ENCODE results near the gene FANCE.

- TF ChIP-seq, protein P1, sequence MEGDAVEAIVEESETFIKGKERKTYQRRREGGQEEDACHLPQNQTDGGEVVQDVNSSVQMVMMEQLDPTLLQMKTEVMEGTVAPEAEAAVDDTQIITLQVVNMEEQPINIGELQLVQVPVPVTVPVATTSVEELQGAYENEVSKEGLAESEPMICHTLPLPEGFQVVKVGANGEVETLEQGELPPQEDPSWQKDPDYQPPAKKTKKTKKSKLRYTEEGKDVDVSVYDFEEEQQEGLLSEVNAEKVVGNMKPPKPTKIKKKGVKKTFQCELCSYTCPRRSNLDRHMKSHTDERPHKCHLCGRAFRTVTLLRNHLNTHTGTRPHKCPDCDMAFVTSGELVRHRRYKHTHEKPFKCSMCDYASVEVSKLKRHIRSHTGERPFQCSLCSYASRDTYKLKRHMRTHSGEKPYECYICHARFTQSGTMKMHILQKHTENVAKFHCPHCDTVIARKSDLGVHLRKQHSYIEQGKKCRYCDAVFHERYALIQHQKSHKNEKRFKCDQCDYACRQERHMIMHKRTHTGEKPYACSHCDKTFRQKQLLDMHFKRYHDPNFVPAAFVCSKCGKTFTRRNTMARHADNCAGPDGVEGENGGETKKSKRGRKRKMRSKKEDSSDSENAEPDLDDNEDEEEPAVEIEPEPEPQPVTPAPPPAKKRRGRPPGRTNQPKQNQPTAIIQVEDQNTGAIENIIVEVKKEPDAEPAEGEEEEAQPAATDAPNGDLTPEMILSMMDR (IDR thresholded peaks at IDR 0.05): no peak
- TF ChIP-seq POLR2AphosphoS5 (IDR thresholded peaks at IDR 0.05): peak; percentile 15
Measured at GRCh38 chr6:35496036-35496840, 44.1 kb downstream of the FANCE start.

Data from gastroesophageal sphincter (tissue), 3 donors.